CD4-positive, alpha-beta T cell (primary cell): ENCODE results near the gene ATF7IP. TPM values are rescaled to one million over a fixed set of nuclear protein-coding genes. Genes with fewer than 3 reads are reported as not detected.

ENCODE experiments used
- ATAC-seq: fragments of 200-7000 bp; cut with Tn5 transposase; one replicate; pipeline ENCODE4 v1.10.0; 2022; ENCODE audit warnings: mild to moderate bottlenecking; ENCODE audit not compliant: poor library complexity
- CTCF ChIA-PET: fragments of 350-600 bp; sonication (Branson Sonifier 250); formaldehyde crosslinking; loops from one replicate; lab custom pipeline; 2021; ENCODE audit warnings: antibody characterized with exemption, inconsistent platforms; lab: Charles Lee
- POLR2A ChIA-PET: fragments of 350-600 bp; sonication (Branson Sonifier 250); formaldehyde crosslinking; loops from one replicate; lab custom pipeline; 2021; ENCODE audit warnings: antibody characterized with exemption, inconsistent platforms; lab: Charles Lee
- DNase-seq, 14 experiments: peaks; one replicate each; pipeline ENCODE4 v3.0.0-alpha.2; 2013 to 2020; ENCODE audit warnings: mixed read lengths in 2 of 14
- H3K27ac ChIP-seq, 2 donors: one replicate each; pipeline versions ENCODE4 v1.5.1 to v1.7.0; 2013; ENCODE audit warnings: low read length in 2 of 2, low read depth in 1 of 2, mild to moderate bottlenecking in 1 of 2
- H3K27me3 ChIP-seq, 2 experiments: 1 replicate in 1 of 2; 2 replicates in 1 of 2; pipeline versions ENCODE4 v1.6.1 to v1.7.0; 2013; ENCODE audit warnings: low read length in 2 of 2, control low read depth in 1 of 2, mild to moderate bottlenecking in 1 of 2, moderate library complexity in 1 of 2; ENCODE audit not compliant: insufficient read depth in 2 of 2, control insufficient read depth in 1 of 2
- H3K36me3 ChIP-seq: one replicate; pipeline ENCODE4 v1.6.1; 2013; ENCODE audit warnings: low read length, control low read depth; ENCODE audit not compliant: insufficient read depth
- H3K4me1 ChIP-seq: one replicate; pipeline ENCODE4 v1.6.1; 2013; ENCODE audit warnings: low read length, control low read depth; ENCODE audit not compliant: insufficient read depth
- H3K4me3 ChIP-seq: one replicate; pipeline ENCODE4 v1.5.1; 2013; ENCODE audit warnings: mild to moderate bottlenecking, low read length, moderate library complexity
- H3K9me3 ChIP-seq, 2 experiments: 1 replicate in 1 of 2; 2 replicates in 1 of 2; pipeline versions ENCODE4 v1.6.1 to v1.7.0; 2013; ENCODE audit warnings: low read length in 2 of 2, mild to moderate bottlenecking in 2 of 2, control low read depth in 1 of 2, moderate library complexity in 1 of 2; ENCODE audit not compliant: control insufficient read depth in 1 of 2, insufficient read depth in 1 of 2
- H3K27ac Mint-ChIP-seq: one replicate; pipeline ENCODE4 v1.8.0; 2020; ENCODE audit warnings: mixed read lengths
- H3K27me3 Mint-ChIP-seq: one replicate; pipeline ENCODE4 v1.8.0; 2021; ENCODE audit warnings: mixed read lengths
- H3K36me3 Mint-ChIP-seq: one replicate; pipeline ENCODE4 v1.8.0; 2021; ENCODE audit warnings: low read depth, mixed read lengths
- H3K4me1 Mint-ChIP-seq: one replicate; pipeline ENCODE4 v1.8.0; 2021; ENCODE audit warnings: low read depth, mixed read lengths
- H3K4me3 Mint-ChIP-seq: one replicate; pipeline ENCODE4 v1.8.0; 2020; ENCODE audit warnings: mild to moderate bottlenecking, mixed read lengths
- H3K9me3 Mint-ChIP-seq: one replicate; pipeline ENCODE4 v1.8.0; 2020; ENCODE audit warnings: mixed read lengths
- intact Hi-C, 2 experiments: fragments of 100-400 bp; cut with DNase I in 1 of 2; cut with micrococcal nuclease in 1 of 2; formaldehyde crosslinking; loops; one replicate each; pipeline versions ENCODE4 v1.15.1 to v1.9.0; 2023 to 2025; cut with DNase I, micrococcal nuclease
- total RNA-seq, 174 experiments: library from RNA in 2 of 174; stranded (reverse) in 2 of 174; gene quantifications; one replicate each; pipeline ENCODE4 v1.2.3 and lab custom pipeline; 2021 to 2026
- TF ChIP-seq, protein P1 (sequence below): fragments of 200-600 bp; IDR thresholded peaks from one replicate; pipeline ENCODE4 v1.8.0; 2022; ENCODE audit warnings: antibody characterized with exemption, mild to moderate bottlenecking

Gene ATF7IP
- total RNA-seq, 2 experiments from 2014 or later = 134 to 143 TPM

- H3K4me3 ChIP-seq = peak overlapping the region; percentile 10
- H3K27ac ChIP-seq = peak overlapping the region; percentile 58 to 66
- no peaks in the 10 kb centered on the region for H3K9me3 ChIP-seq
- Mint-ChIP-seq H3K4me1 (peaks cover 90% of the 10 kb centered on the region), H3K36me3 (peaks cover 37% of the 10 kb centered on the region), H3K4me3 (peak overlapping the region; percentile 83), H3K27ac (peak overlapping the region; percentile 91), H3K27me3 (no peaks in the 10 kb centered on the region), H3K9me3 (no peaks in the 10 kb centered on the region)
- DNase-seq (peak in 7 of 14 experiments; percentile 15 to 86 (median 36)), ATAC-seq (peak; percentile 70)
- ChIA-PET POLR2A (interaction anchor here (0.5 to 6.7 kb wide), 18 partner anchors 10 to 393 kb away, joined by 3 to 91 read pairs (median 6); partner anchors contain the start of gene ATF7IP), CTCF (interaction anchor here (0.6 to 5.2 kb wide), 11 partner anchors 9 to 155 kb away, joined by 3 to 31 read pairs (median 4); partner anchors contain the start of gene ATF7IP)
- TF ChIP-seq, protein P1, sequence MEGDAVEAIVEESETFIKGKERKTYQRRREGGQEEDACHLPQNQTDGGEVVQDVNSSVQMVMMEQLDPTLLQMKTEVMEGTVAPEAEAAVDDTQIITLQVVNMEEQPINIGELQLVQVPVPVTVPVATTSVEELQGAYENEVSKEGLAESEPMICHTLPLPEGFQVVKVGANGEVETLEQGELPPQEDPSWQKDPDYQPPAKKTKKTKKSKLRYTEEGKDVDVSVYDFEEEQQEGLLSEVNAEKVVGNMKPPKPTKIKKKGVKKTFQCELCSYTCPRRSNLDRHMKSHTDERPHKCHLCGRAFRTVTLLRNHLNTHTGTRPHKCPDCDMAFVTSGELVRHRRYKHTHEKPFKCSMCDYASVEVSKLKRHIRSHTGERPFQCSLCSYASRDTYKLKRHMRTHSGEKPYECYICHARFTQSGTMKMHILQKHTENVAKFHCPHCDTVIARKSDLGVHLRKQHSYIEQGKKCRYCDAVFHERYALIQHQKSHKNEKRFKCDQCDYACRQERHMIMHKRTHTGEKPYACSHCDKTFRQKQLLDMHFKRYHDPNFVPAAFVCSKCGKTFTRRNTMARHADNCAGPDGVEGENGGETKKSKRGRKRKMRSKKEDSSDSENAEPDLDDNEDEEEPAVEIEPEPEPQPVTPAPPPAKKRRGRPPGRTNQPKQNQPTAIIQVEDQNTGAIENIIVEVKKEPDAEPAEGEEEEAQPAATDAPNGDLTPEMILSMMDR = no peak
- intact Hi-C loops = loop anchor here in 1 of 2 experiments (1.0 to 10.0 kb wide), 6 partner anchors 9 to 1390 kb away; partner anchors contain the start of genes ATF7IP and EPS8
- H3K36me3 ChIP-seq = peaks cover 5% of the 10 kb centered on the region
- peaks cover 25% of the 10 kb centered on the region for H3K4me1 ChIP-seq
- no peaks in the 10 kb centered on the region for H3K27me3 ChIP-seq
These were observed 29.0 kb downstream of the ATF7IP start for GRCh38 chr12:14394317-14395073.

DNA sequence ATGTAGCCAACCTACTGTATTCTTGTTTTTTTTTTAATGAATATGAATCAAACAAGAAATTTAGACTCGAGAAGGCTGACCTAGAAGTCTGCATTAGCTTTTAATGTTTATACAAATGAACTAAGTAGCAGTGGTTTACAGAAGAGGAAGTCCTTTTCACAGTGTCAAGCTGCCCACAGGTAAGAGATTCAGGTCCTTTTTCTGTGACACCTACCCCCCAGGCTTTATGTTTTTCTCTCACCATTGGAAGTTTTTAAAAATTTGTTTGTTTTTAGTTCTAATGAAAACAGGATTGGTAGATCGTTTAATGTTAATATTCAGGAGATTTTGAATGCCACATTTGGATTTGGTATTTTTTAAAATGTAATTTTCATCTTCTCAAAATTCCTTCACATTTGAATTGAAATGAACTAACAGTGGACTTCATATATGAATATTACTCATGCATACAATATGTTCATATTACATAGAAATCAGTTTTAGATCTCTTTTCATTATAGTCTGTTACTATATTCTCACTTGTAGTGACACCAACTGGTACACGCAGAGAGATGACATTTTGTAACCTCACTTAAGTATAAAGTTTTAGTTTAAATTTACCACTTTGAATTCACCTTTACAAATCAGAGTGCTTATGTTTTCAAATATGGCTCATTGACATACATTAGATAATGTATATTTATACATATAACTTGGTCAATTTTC is 29.7 kb downstream of the ATF7IP start:
- DNase-seq (peak in 3 of 14 experiments; percentile 40 to 49 (median 41)), ATAC-seq (no peak)
- no peaks in the 10 kb centered on the region for H3K27me3 Mint-ChIP-seq
- H3K36me3 ChIP-seq = peaks cover 3% of the 10 kb centered on the region
- POLR2A ChIA-PET = interaction anchor here (0.5 to 6.7 kb wide), 17 partner anchors 10 to 379 kb away, joined by 3 to 91 read pairs (median 6); partner anchors contain the start of gene ATF7IP
- no peaks in the 10 kb centered on the region for H3K9me3 Mint-ChIP-seq
- no peaks in the 10 kb centered on the region for H3K9me3 ChIP-seq
- H3K4me3 ChIP-seq = peak overlapping the region; percentile 10
- no peaks in the 10 kb centered on the region for H3K27me3 ChIP-seq
- H3K4me3 Mint-ChIP-seq = peak overlapping the region; percentile 83
- CTCF ChIA-PET = interaction anchor here (0.6 to 5.2 kb wide), 12 partner anchors 9 to 30 kb away, joined by 3 to 31 read pairs (median 4); partner anchors contain the start of gene ATF7IP
- peaks cover 90% of the 10 kb centered on the region for H3K4me1 Mint-ChIP-seq
- H3K27ac Mint-ChIP-seq = peak overlapping the region; percentile 91
- intact Hi-C loops = loop anchor here in 1 of 2 experiments (1.0 to 10.0 kb wide), 4 partner anchors 8 to 1390 kb away; partner anchors contain the start of genes ATF7IP and EPS8
- H3K36me3 Mint-ChIP-seq = peaks cover 32% of the 10 kb centered on the region
- TF ChIP-seq, protein P1 = no peak
- H3K27ac ChIP-seq = peak overlapping the region; percentile 58 to 66
- H3K4me1 ChIP-seq = peaks cover 19% of the 10 kb centered on the region

DNA sequence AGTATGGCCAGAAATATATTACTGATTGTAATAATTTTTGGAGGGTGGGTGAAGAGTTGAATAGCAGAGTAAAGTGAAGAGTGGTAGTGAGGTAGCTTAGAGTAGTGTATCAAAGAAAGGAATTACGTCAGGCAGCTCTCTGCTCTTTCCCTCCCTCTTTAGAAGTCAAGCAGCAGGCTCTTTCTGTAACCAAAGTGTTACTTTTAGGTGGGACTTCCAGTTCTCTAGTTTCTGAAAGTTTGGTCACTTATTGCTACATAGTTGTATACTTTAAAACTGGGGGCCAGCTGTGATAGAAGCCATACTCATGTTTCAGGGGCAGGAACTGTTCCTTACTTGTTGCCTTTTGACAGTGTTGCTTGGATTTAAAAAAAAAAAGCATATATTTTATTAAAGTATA is 30.6 kb downstream of the ATF7IP start:
- peaks cover 31% of the 10 kb centered on the region for H3K36me3 Mint-ChIP-seq
- DNase-seq (peak in 3 of 14 experiments; percentile 77 to 88 (median 83)), ATAC-seq (peak; percentile 61)
- Histone ChIP-seq H3K9me3 (no peaks in the 10 kb centered on the region), H3K27me3 (no peaks in the 10 kb centered on the region), H3K36me3 (no peaks in the 10 kb centered on the region), H3K4me1 (peaks cover 19% of the 10 kb centered on the region), H3K4me3 (no peak overlapping the region), H3K27ac (peak overlapping the region; percentile 2 to 58)
- H3K9me3 Mint-ChIP-seq = no peaks in the 10 kb centered on the region
- ChIA-PET CTCF (interaction anchor here (0.6 to 5.2 kb wide), 7 partner anchors 11 to 132 kb away, joined by 3 to 31 read pairs (median 4); partner anchors contain the start of gene ATF7IP), POLR2A (interaction anchor here (1.0 to 6.7 kb wide), 9 partner anchors 11 to 375 kb away, joined by 3 to 91 read pairs (median 15); partner anchors contain the start of gene ATF7IP)
- intact Hi-C loops = loop anchor here in 1 of 2 experiments (10.0 kb wide), 1 partner anchor 1389 kb away; the partner anchor contains the start of gene EPS8
- TF ChIP-seq, protein P1 = no peak
- peak overlapping the region; percentile 91 for H3K27ac Mint-ChIP-seq
- H3K27me3 Mint-ChIP-seq = no peaks in the 10 kb centered on the region
- H3K4me3 Mint-ChIP-seq = peak overlapping the region; percentile 73
- peaks cover 91% of the 10 kb centered on the region for H3K4me1 Mint-ChIP-seq
